ENCODE data around the gene TAF1C.
A peak's percentile ranks its signal among the peaks of the same experiment; 100 is the strongest.

TAF1C gene

GRCh38 chr16:84176192-84177053, 10.4 kb downstream of the TAF1C start:
- no peaks in the 10 kb centered on the region for H3K27me3 Mint-ChIP-seq (ENCODE audit: low read depth)
- H3K27ac Mint-ChIP-seq = peak overlapping the region; percentile 72 to 74 (median 73)
- no peak overlapping the region for H3K4me3 Mint-ChIP-seq
- TF ChIP-seq CTCF (IDR thresholded peaks at IDR 0.05; ENCODE audit: unreplicated experiment in 3 of 3) = no peak
- peaks cover 21% of the 10 kb centered on the region for H3K4me1 Mint-ChIP-seq
- H3K36me3 Mint-ChIP-seq (ENCODE audit: low read depth) = peaks cover 5% of the 10 kb centered on the region
- H3K9me3 Mint-ChIP-seq = no peaks in the 10 kb centered on the region

- H3K27me3 Mint-ChIP-seq (ENCODE audit: low read depth) = no peaks in the 10 kb centered on the region
These were observed 11.3 kb downstream of the TAF1C start for GRCh38 chr16:84175350-84176081.

GRCh38 chr16:84174396-84174795, 12.5 kb downstream of the TAF1C start:
- Mint-ChIP-seq H3K27me3 (ENCODE audit: low read depth) (no peaks in the 10 kb centered on the region), H3K27ac (no peak overlapping the region), H3K9me3 (no peaks in the 10 kb centered on the region), H3K4me1 (peaks cover 21% of the 10 kb centered on the region), H3K36me3 (ENCODE audit: low read depth) (peaks cover 5% of the 10 kb centered on the region), H3K4me3 (no peak overlapping the region)
- no peak for TF ChIP-seq CTCF (IDR thresholded peaks at IDR 0.05; ENCODE audit: unreplicated experiment in 3 of 3)

More at GRCh38 chr16:84175350-84176081, 11.3 kb downstream of the TAF1C start:
- peaks cover 5% of the 10 kb centered on the region for H3K36me3 Mint-ChIP-seq (ENCODE audit: low read depth)
- H3K27ac Mint-ChIP-seq = peak overlapping the region; percentile 23 to 75 (median 74)
- H3K9me3 Mint-ChIP-seq = no peaks in the 10 kb centered on the region
- H3K4me3 Mint-ChIP-seq = peak overlapping the region in 1 of 3 experiments; percentile 19
- TF ChIP-seq CTCF (IDR thresholded peaks at IDR 0.05; ENCODE audit: unreplicated experiment in 3 of 3) = peak; percentile 72 to 76 (median 74)
- H3K4me1 Mint-ChIP-seq = peaks cover 21% of the 10 kb centered on the region

GRCh38 chr16:84169765-84170310, 17.0 kb downstream of the TAF1C start:
- no peak for TF ChIP-seq CTCF (IDR thresholded peaks at IDR 0.05; ENCODE audit: unreplicated experiment in 3 of 3)
- no peak overlapping the region for H3K27ac Mint-ChIP-seq
- H3K4me3 Mint-ChIP-seq = no peak overlapping the region
- no peaks in the 10 kb centered on the region for H3K36me3 Mint-ChIP-seq (ENCODE audit: low read depth)
- peaks cover 4% of the 10 kb centered on the region for H3K27me3 Mint-ChIP-seq (ENCODE audit: low read depth)
- H3K9me3 Mint-ChIP-seq = no peaks in the 10 kb centered on the region
- no peaks in the 10 kb centered on the region for H3K4me1 Mint-ChIP-seq

- no peak for TF ChIP-seq CTCF (IDR thresholded peaks at IDR 0.05; ENCODE audit: unreplicated experiment in 3 of 3)
- Mint-ChIP-seq H3K27ac (no peak overlapping the region), H3K4me3 (no peak overlapping the region), H3K4me1 (no peaks in the 10 kb centered on the region), H3K9me3 (no peaks in the 10 kb centered on the region), H3K27me3 (ENCODE audit: low read depth) (peaks cover 19% of the 10 kb centered on the region), H3K36me3 (ENCODE audit: low read depth) (no peaks in the 10 kb centered on the region)
These were observed 19.8 kb downstream of the TAF1C start for GRCh38 chr16:84166796-84167695.

Data from nephron (organoid).